Measurements from ENCODE around the gene RARG. TPM values are rescaled to one million over a fixed set of nuclear protein-coding genes. Genes with fewer than 3 reads are reported as not detected.
A peak's percentile ranks its signal among the peaks of the same experiment; 100 is the strongest.

RARG gene
- total and polyA plus RNA-seq, 2 donors (not counting 1 experiment from before 2014, with no cell fraction given), result 8.8 to 15.0 TPM

DNA sequence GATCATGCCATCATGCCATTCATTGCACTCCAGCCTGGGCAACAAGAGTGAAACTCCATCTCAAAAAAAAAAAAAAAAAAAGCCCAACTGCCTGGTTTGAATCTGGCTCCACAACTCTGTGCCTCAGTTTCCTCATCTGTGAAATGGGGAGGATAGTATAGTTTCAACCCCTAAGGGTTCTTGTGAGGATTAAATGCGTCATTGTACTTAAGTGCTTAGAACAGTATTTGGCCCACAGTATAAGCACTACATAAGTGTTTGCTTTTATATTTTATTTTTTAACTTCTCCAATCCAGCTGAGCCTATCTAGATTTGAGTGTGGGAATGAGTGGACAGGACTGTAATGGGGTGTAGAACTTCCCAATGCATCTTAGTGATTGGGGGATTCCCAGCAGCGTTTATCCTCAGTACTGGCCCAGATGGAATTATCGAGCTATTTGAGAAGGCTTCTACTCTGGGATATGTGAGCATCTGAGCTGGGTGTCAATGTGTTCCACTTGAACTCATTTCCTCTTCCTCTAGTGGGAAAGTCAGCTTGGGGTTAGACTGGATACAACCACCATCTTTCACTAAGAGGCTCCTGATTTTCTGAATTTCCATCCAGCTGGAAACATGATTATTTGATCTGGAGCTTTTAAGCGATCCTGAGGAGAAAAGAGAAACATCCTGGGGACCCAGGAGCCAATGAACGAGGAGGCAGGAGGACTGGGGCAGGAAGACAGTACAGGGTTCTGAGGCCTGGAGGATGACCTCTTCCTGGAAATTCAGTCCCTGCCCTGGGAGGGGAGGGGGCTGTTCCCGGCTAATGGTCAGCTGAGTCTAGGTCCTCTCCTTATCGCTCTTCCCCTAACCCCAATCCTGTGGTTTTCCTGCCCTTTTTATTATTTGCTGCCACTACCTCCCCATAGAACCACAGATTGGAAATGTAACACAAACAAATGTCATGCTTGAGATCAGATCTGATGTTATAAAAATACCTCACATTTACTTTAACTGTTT lies 26.8 kb upstream of the RARG start:
- no peak overlapping the region for H3K4me3 Mint-ChIP-seq
- ChIA-PET CTCF (interaction anchor here (0.7 to 1.9 kb wide), 9 partner anchors 9 to 193 kb away, joined by 3 to 9 read pairs (median 4); partner anchors contain the start of gene ESPL1), POLR2A (interaction anchor here (0.7 kb wide), 1 partner anchor 14 kb away, joined by 3 read pairs; no protein-coding TSS in a partner anchor)
- Histone ChIP-seq H3K4me3 (ENCODE audit: control extremely low read depth in 1 of 5, extremely low read depth in 1 of 5, insufficient read depth in 1 of 5, low read depth in 2 of 5, low read length in 4 of 5) (no peak overlapping the region), H3K4me1 (ENCODE audit: control insufficient read depth in 2 of 2, insufficient read depth in 2 of 2, low read length in 2 of 2) (peaks cover 40 to 57% of the 10 kb centered on the region in 2 donors), H3K27ac (ENCODE audit: low read length in 2 of 2) (peak overlapping the region; percentile 0 to 69), H3K9me3 (ENCODE audit: control extremely low read depth in 1 of 3, control insufficient read depth in 2 of 3, insufficient read depth in 1 of 3, low read length in 2 of 3) (no peaks in the 10 kb centered on the region), H4K20me1 (ENCODE audit: control insufficient read depth, insufficient read depth, low read length, poor library complexity, severe bottlenecking) (no peaks in the 10 kb centered on the region), H3K4me2 (replicated peaks; ENCODE audit: low read depth, low read length, poor library complexity, severe bottlenecking) (peak overlapping the region; percentile 6), H3K27me3 (replicated peaks in 1 of 4; ENCODE audit: control extremely low read depth in 1 of 4, control insufficient read depth in 3 of 4, insufficient read depth in 4 of 4, low read length in 3 of 4) (no peaks in the 10 kb centered on the region), H2AFZ (ENCODE audit: insufficient read depth, low read depth, low read length, poor library complexity, severe bottlenecking) (no peak overlapping the region), H3K36me3 (replicated peaks in 1 of 2; ENCODE audit: control extremely low read depth in 1 of 2, control insufficient read depth in 1 of 2, extremely low read depth in 1 of 2, insufficient read depth in 2 of 2, low read length in 1 of 2) (peaks cover 0 to 14% of the 10 kb centered on the region in 2 experiments), H3K9ac (ENCODE audit: low read length) (no peak overlapping the region), H3K79me2 (ENCODE audit: control insufficient read depth, insufficient read depth, low read length) (peaks cover 32% of the 10 kb centered on the region)
- DNase-seq, result no peak
- TF ChIP-seq, protein P1, sequence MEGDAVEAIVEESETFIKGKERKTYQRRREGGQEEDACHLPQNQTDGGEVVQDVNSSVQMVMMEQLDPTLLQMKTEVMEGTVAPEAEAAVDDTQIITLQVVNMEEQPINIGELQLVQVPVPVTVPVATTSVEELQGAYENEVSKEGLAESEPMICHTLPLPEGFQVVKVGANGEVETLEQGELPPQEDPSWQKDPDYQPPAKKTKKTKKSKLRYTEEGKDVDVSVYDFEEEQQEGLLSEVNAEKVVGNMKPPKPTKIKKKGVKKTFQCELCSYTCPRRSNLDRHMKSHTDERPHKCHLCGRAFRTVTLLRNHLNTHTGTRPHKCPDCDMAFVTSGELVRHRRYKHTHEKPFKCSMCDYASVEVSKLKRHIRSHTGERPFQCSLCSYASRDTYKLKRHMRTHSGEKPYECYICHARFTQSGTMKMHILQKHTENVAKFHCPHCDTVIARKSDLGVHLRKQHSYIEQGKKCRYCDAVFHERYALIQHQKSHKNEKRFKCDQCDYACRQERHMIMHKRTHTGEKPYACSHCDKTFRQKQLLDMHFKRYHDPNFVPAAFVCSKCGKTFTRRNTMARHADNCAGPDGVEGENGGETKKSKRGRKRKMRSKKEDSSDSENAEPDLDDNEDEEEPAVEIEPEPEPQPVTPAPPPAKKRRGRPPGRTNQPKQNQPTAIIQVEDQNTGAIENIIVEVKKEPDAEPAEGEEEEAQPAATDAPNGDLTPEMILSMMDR (IDR thresholded peaks at IDR 0.05), result no peak
- TF ChIP-seq EZH2 (IDR thresholded peaks at IDR 0.05; ENCODE audit: borderline replicate concordance, insufficient read depth, low read depth, low read length, poor library complexity, severe bottlenecking), result no peak
- peaks cover 39% of the 10 kb centered on the region for H3K4me1 Mint-ChIP-seq
- WGBS (ENCODE audit: insufficient coverage), result 70% methylated on average over 2 of the region's 7 CpGs
- H3K27me3 Mint-ChIP-seq, result no peaks in the 10 kb centered on the region
- peak overlapping the region; percentile 70 for H3K27ac Mint-ChIP-seq
- ATAC-seq (ENCODE audit: low read depth), result no peak
- intact Hi-C loops (cut with micrococcal nuclease), result no loop called here
- H3K9me3 Mint-ChIP-seq (ENCODE audit: insufficient read depth), result no peaks in the 10 kb centered on the region

Data from B cell (primary cell).